NB4 (cell line): ENCODE results near the gene MRPL54.

ENCODE experiments used
- MYC ChIP-seq: IDR thresholded peaks from 2 replicates; pipeline ENCODE4 v1.6.1; 2011; ENCODE audit warnings: low read depth, low read length
- POLR2A ChIP-seq: IDR thresholded peaks from 2 replicates; pipeline ENCODE4 v1.6.1; 2011; ENCODE audit warnings: mild to moderate bottlenecking; ENCODE audit not compliant: insufficient read length; ENCODE audit errors: extremely low read depth
- TF ChIP-seq, protein P1 (sequence below): IDR thresholded peaks from 2 replicates; pipeline ENCODE4 v1.6.1; 2011; ENCODE audit warnings: low read depth, low read length
- TF ChIP-seq, protein P2 (sequence below): IDR thresholded peaks from one replicate; pipeline ENCODE4 v1.5.1; 2012; ENCODE audit warnings: low read depth, low read length

DNA sequence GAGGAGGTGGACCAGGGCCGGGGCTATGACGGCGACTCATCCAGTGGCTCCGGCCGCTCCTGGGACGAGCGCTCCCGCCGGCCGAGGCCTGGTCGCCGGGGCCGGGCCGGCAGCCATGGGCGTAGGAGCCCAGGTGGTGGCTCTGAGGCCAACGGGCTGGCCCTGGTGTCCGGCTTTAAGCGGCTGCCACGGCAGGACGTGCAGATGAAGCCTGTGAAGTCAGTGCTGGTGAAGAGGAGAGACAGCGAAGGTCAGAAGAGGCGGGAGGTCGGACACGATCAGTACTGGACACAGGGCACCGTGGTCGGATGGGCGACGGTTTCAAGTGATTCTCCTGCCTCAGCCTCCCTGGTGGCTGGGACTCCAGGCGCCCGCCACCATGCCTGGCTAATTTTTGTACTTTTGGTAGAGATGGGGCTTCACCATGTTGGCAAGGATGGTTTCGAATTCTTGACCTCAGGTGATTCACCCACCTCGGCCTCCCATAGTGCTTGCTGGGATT is 32.0 kb upstream of the MRPL54 start:
- TF ChIP-seq, protein P1, sequence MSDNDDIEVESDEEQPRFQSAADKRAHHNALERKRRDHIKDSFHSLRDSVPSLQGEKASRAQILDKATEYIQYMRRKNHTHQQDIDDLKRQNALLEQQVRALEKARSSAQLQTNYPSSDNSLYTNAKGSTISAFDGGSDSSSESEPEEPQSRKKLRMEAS: no peak
- TF ChIP-seq POLR2A: no peak
- TF ChIP-seq, protein P2, sequence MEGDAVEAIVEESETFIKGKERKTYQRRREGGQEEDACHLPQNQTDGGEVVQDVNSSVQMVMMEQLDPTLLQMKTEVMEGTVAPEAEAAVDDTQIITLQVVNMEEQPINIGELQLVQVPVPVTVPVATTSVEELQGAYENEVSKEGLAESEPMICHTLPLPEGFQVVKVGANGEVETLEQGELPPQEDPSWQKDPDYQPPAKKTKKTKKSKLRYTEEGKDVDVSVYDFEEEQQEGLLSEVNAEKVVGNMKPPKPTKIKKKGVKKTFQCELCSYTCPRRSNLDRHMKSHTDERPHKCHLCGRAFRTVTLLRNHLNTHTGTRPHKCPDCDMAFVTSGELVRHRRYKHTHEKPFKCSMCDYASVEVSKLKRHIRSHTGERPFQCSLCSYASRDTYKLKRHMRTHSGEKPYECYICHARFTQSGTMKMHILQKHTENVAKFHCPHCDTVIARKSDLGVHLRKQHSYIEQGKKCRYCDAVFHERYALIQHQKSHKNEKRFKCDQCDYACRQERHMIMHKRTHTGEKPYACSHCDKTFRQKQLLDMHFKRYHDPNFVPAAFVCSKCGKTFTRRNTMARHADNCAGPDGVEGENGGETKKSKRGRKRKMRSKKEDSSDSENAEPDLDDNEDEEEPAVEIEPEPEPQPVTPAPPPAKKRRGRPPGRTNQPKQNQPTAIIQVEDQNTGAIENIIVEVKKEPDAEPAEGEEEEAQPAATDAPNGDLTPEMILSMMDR: no peak
- TF ChIP-seq MYC: no peak
